ENCODE results near the gene VGF. TPM values are rescaled to one million over a fixed set of nuclear protein-coding genes. Genes with fewer than 3 reads are reported as not detected.

The VGF gene
- total RNA-seq, 4 donors from 2014 or later, result 0.94 TPM; not detected in 3

GRCh38 chr7:101170617-101171441 is 5.5 kb upstream of the VGF start:
- Histone ChIP-seq H3K27ac (no peak overlapping the region), H3K4me1 (peaks cover 0 to 52% (median 33%) of the 10 kb centered on the region in 4 donors), H3K4me3 (no peak overlapping the region), H3K27me3 (peaks cover 0 to 62% of the 10 kb centered on the region in 2 donors), H3K9me3 (peaks cover 0 to 5% (median 0%) of the 10 kb centered on the region in 4 donors), H3K36me3 (no peaks in the 10 kb centered on the region)
- TF ChIP-seq POLR2A (IDR thresholded peaks at IDR 0.05) (no peak), CTCF (IDR thresholded peaks at IDR 0.05) (no peak)
- DNase-seq, result no peak

- no peak overlapping the region for H3K4me3 ChIP-seq
- no peak overlapping the region for H3K27ac ChIP-seq
- no peaks in the 10 kb centered on the region for H3K36me3 ChIP-seq
- DNase-seq, result peak; percentile 57 to 88 (median 86)
- TF ChIP-seq CTCF (IDR thresholded peaks at IDR 0.05), result peak; percentile 65 to 89 (median 78)
- TF ChIP-seq POLR2A (IDR thresholded peaks at IDR 0.05), result no peak
- H3K4me1 ChIP-seq, result peaks cover 0 to 60% (median 38%) of the 10 kb centered on the region in 4 donors
- H3K9me3 ChIP-seq, result peaks cover 0 to 8% (median 0%) of the 10 kb centered on the region in 4 donors
- H3K27me3 ChIP-seq, result peaks cover 0 to 64% of the 10 kb centered on the region in 2 donors
These were observed 4.6 kb upstream of the VGF start for GRCh38 chr7:101169838-101170551.

GRCh38 chr7:101169110-101169837 is 3.9 kb upstream of the VGF start:
- no peak overlapping the region for H3K4me3 ChIP-seq
- peaks cover 0 to 8% (median 0%) of the 10 kb centered on the region in 4 donors for H3K9me3 ChIP-seq
- DNase-seq, result no peak
- no peak overlapping the region for H3K27ac ChIP-seq
- no peaks in the 10 kb centered on the region for H3K36me3 ChIP-seq
- peaks cover 0 to 68% of the 10 kb centered on the region in 2 donors for H3K27me3 ChIP-seq
- peaks cover 2 to 67% (median 41%) of the 10 kb centered on the region in 4 donors for H3K4me1 ChIP-seq
- TF ChIP-seq CTCF (IDR thresholded peaks at IDR 0.05), result no peak
- TF ChIP-seq POLR2A (IDR thresholded peaks at IDR 0.05), result no peak

- H3K9me3 ChIP-seq, result peaks cover 0 to 6% (median 0%) of the 10 kb centered on the region in 4 donors
- no peak overlapping the region for H3K4me3 ChIP-seq
- no peak overlapping the region for H3K27ac ChIP-seq
- DNase-seq, result no peak
- H3K36me3 ChIP-seq, result no peaks in the 10 kb centered on the region
- peaks cover 3 to 69% (median 43%) of the 10 kb centered on the region in 4 donors for H3K4me1 ChIP-seq
- peaks cover 0 to 70% of the 10 kb centered on the region in 2 donors for H3K27me3 ChIP-seq
- TF ChIP-seq CTCF (IDR thresholded peaks at IDR 0.05) (no peak), POLR2A (IDR thresholded peaks at IDR 0.05) (no peak)
These were observed 3.2 kb upstream of the VGF start for GRCh38 chr7:101168412-101169049.
